NT2/D1 (cell line): ENCODE results near the gene CRYM.
A peak's percentile ranks its signal among the peaks of the same experiment; 100 is the strongest.
"Not testable (repeated sequence)": the region's sequence is repeated elsewhere in the genome, so short reads cannot be mapped to it uniquely, and the experiment has no call there.

ENCODE experiments used
- DNase-seq: peaks from one replicate; pipeline ENCODE4 v3.0.0-alpha.2; 2011; ENCODE audit warnings: low read depth, low spot score
- H3K27me3 ChIP-seq: 2 replicates; pipeline ENCODE4 v1.6.0; 2011; ENCODE audit warnings: mild to moderate bottlenecking; ENCODE audit not compliant: insufficient read length, insufficient read depth
- H3K36me3 ChIP-seq: 2 replicates; pipeline ENCODE4 v1.6.1; 2011; ENCODE audit warnings: mild to moderate bottlenecking, low read length, mixed read lengths; ENCODE audit not compliant: insufficient read depth, insufficient read length
- H3K4me1 ChIP-seq: 2 replicates; pipeline ENCODE4 v1.5.1; 2011; ENCODE audit not compliant: insufficient read depth, insufficient read length
- H3K4me3 ChIP-seq: 2 replicates; pipeline ENCODE4 v1.5.1; 2011; ENCODE audit warnings: low read depth; ENCODE audit not compliant: insufficient read length
- H3K9ac ChIP-seq: 2 replicates; pipeline ENCODE4 v1.6.0; 2011; ENCODE audit warnings: low read depth; ENCODE audit not compliant: insufficient read length
- H3K9me3 ChIP-seq: 2 replicates; pipeline ENCODE4 v1.5.1; 2011; ENCODE audit warnings: mild to moderate bottlenecking, low read length; ENCODE audit not compliant: insufficient read depth
- SUZ12 ChIP-seq: IDR thresholded peaks from 2 replicates; pipeline ENCODE4 v1.6.1; 2011; ENCODE audit not compliant: insufficient read length, insufficient read depth; ENCODE audit errors: extremely low read depth
- YY1 ChIP-seq: IDR thresholded peaks from 2 replicates; pipeline ENCODE4 v1.6.1; 2011; ENCODE audit not compliant: insufficient read length, insufficient read depth
- ZNF274 ChIP-seq: IDR thresholded peaks from 2 replicates; pipeline ENCODE4 v1.6.1; 2011; ENCODE audit warnings: mild to moderate bottlenecking, low read depth, low read length

Gene CRYM

GRCh38 chr16:21302898-21303528 is 24.9 kb upstream of the CRYM start:
- no peak for DNase-seq
- no peaks in the 10 kb centered on the region for H3K4me1 ChIP-seq
- TF ChIP-seq ZNF274: no peak
- TF ChIP-seq SUZ12: no peak
- H3K9ac ChIP-seq: no peak overlapping the region
- H3K27me3 ChIP-seq: peaks cover 36% of the 10 kb centered on the region
- H3K36me3 ChIP-seq: no peaks in the 10 kb centered on the region
- no peaks in the 10 kb centered on the region for H3K9me3 ChIP-seq
- no peak overlapping the region for H3K4me3 ChIP-seq

GRCh38 chr16:21302454-21302853 is 24.4 kb upstream of the CRYM start:
- H3K4me1 ChIP-seq: no peaks in the 10 kb centered on the region
- DNase-seq: no peak
- no peak for TF ChIP-seq SUZ12
- TF ChIP-seq ZNF274: no peak
- no peak for TF ChIP-seq YY1
- no peak overlapping the region for H3K9ac ChIP-seq
- H3K4me3 ChIP-seq: peak overlapping the region; percentile 85
- H3K36me3 ChIP-seq: no peaks in the 10 kb centered on the region
- H3K27me3 ChIP-seq: peaks cover 36% of the 10 kb centered on the region
- no peaks in the 10 kb centered on the region for H3K9me3 ChIP-seq

GRCh38 chr16:21301895-21302291 is 23.8 kb upstream of the CRYM start:
- Histone ChIP-seq H3K4me3 (peak overlapping the region; percentile 85), H3K9ac (peak overlapping the region; percentile 84), H3K4me1 (no peaks in the 10 kb centered on the region), H3K9me3 (no peaks in the 10 kb centered on the region), H3K27me3 (peaks cover 36% of the 10 kb centered on the region), H3K36me3 (no peaks in the 10 kb centered on the region)
- no peak for TF ChIP-seq SUZ12
- TF ChIP-seq YY1: no peak
- no peak for TF ChIP-seq ZNF274
- DNase-seq: no peak

GRCh38 chr16:21301168-21301894 is 23.2 kb upstream of the CRYM start:
- H3K9me3 ChIP-seq: no peaks in the 10 kb centered on the region
- TF ChIP-seq YY1 (no peak), ZNF274 (no peak), SUZ12 (no peak)
- H3K9ac ChIP-seq: peak overlapping the region; percentile 84
- H3K36me3 ChIP-seq: no peaks in the 10 kb centered on the region
- no peaks in the 10 kb centered on the region for H3K4me1 ChIP-seq
- H3K27me3 ChIP-seq: peaks cover 36% of the 10 kb centered on the region
- H3K4me3 ChIP-seq: peak overlapping the region; percentile 85
- no peak for DNase-seq

GRCh38 chr16:21300309-21301167 is 22.4 kb upstream of the CRYM start:
- DNase-seq: peak; percentile 93
- Histone ChIP-seq H3K4me1 (no peaks in the 10 kb centered on the region), H3K4me3 (peak overlapping the region; percentile 85), H3K27me3 (peaks cover 36% of the 10 kb centered on the region), H3K36me3 (no peaks in the 10 kb centered on the region), H3K9ac (peak overlapping the region; percentile 84), H3K9me3 (no peaks in the 10 kb centered on the region)
- TF ChIP-seq SUZ12: no peak
- no peak for TF ChIP-seq YY1
- TF ChIP-seq ZNF274: no peak

- not testable (repeated sequence) for H3K4me1 ChIP-seq, H3K36me3 ChIP-seq, H3K4me3 ChIP-seq, H3K9ac ChIP-seq, DNase-seq, H3K27me3 ChIP-seq
- H3K9me3 ChIP-seq: peaks cover 27% of the 10 kb centered on the region
These were observed 11.7 kb upstream of the CRYM start for GRCh38 chr16:21289789-21290188.

- peaks cover 2% of the 10 kb centered on the region for H3K27me3 ChIP-seq
- TF ChIP-seq SUZ12 (no peak), ZNF274 (no peak), YY1 (no peak)
These were observed 7.2 kb upstream of the CRYM start for GRCh38 chr16:21285314-21285713.

More at GRCh38 chr16:21285314-21285713, 7.2 kb upstream of the CRYM start:
- Histone ChIP-seq H3K9ac (no peak overlapping the region), H3K9me3 (peaks cover 22% of the 10 kb centered on the region), H3K36me3 (no peaks in the 10 kb centered on the region), H3K4me1 (no peaks in the 10 kb centered on the region), H3K4me3 (no peak overlapping the region)
- no peak for DNase-seq
